Keratinocyte (primary cell): ENCODE measurements around the gene VIPR2.

Source experiments
- EZH2 ChIP-seq: IDR thresholded peaks from one replicate; pipeline ENCODE4 v1.6.1; 2012; ENCODE audit warnings: inconsistent platforms, mild to moderate bottlenecking, low read length, moderate library complexity
- TF ChIP-seq, protein P1 (sequence below), 3 experiments: IDR thresholded peaks in 1 of 3; conservative IDR thresholded peaks in 1 of 3; optimal IDR thresholded peaks in 1 of 3; 2 replicates in 2 of 3; 3 replicates in 1 of 3; pipeline versions ENCODE3 to v1.5.1; 2011; ENCODE audit warnings: low read length in 3 of 3, mild to moderate bottlenecking in 3 of 3, moderate library complexity in 2 of 3, control low read depth in 1 of 3, inconsistent platforms in 1 of 3; ENCODE audit not compliant: insufficient read depth in 2 of 3; ENCODE audit errors: extremely low read depth in 1 of 3

DNA sequence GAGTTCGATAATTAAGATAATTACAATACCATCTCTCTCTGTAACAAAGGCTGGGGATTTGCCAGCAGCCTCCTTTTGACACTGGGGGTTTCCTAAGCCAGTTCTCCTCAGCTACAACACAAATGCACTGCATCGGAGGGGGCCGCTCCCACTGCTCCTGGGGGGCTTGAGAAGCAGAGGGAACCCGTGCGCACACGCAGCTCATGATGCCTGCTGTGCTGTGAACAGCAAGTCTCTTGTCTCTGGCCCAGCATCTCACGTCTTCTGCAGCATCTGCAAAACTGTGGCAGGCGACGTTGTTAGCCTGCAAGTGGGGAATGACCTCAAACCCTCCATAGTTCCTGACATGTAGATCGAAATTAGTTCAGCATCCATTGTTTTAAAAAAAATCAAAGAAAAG lies 5.5 kb downstream of the VIPR2 start:
- TF ChIP-seq, protein P1, sequence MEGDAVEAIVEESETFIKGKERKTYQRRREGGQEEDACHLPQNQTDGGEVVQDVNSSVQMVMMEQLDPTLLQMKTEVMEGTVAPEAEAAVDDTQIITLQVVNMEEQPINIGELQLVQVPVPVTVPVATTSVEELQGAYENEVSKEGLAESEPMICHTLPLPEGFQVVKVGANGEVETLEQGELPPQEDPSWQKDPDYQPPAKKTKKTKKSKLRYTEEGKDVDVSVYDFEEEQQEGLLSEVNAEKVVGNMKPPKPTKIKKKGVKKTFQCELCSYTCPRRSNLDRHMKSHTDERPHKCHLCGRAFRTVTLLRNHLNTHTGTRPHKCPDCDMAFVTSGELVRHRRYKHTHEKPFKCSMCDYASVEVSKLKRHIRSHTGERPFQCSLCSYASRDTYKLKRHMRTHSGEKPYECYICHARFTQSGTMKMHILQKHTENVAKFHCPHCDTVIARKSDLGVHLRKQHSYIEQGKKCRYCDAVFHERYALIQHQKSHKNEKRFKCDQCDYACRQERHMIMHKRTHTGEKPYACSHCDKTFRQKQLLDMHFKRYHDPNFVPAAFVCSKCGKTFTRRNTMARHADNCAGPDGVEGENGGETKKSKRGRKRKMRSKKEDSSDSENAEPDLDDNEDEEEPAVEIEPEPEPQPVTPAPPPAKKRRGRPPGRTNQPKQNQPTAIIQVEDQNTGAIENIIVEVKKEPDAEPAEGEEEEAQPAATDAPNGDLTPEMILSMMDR (optimal IDR thresholded peaks at IDR 0.05 in 1 of 3, IDR thresholded peaks at IDR 0.05 in 1 of 3, conservative IDR thresholded peaks at IDR 0.05 in 1 of 3; ENCODE audit: extremely low read depth in 1 of 3, insufficient read depth in 2 of 3, low read length in 3 of 3): no peak
- no peak for TF ChIP-seq EZH2
